Bronchial epithelial cell (primary cell): Measurements from ENCODE around the gene IVL. TPM values are rescaled to one million over a fixed set of nuclear protein-coding genes. Genes with fewer than 3 reads are reported as not detected.
A peak's percentile ranks its signal among the peaks of the same experiment; 100 is the strongest.

Experiments used
- DNase-seq: peaks from one replicate; pipeline ENCODE4 v3.0.0-alpha.2; 2010; ENCODE audit warnings: low read depth
- FAIRE-seq: peaks from 2 replicates; lab custom pipeline; 2011; peaks lifted over from hg19 to GRCh38; lab: Jason Lieb, UNC
- H3K27me3 ChIP-seq: 2 replicates; pipeline ENCODE4 v1.5.1; 2011; ENCODE audit warnings: low read length; ENCODE audit not compliant: control insufficient read depth, insufficient read depth
- H3K36me3 ChIP-seq: 2 replicates; pipeline ENCODE4 v1.5.1; 2011; ENCODE audit warnings: low read length; ENCODE audit not compliant: control insufficient read depth, insufficient read depth
- H3K4me3 ChIP-seq: 2 replicates; pipeline ENCODE4 v1.5.1; 2011; ENCODE audit warnings: mild to moderate bottlenecking, low read depth, low read length, control low read depth
- total RNA-seq: library from RNA; depleted of rRNA; stranded (reverse); fragments of >200 nt; gene quantifications from 2 replicates; pipeline ENCODE4 v1.2.1, GENCODE V29; 2014
- TF ChIP-seq, protein P1 (sequence below): IDR thresholded peaks from 2 replicates; pipeline ENCODE4 v1.5.1; 2011; ENCODE audit warnings: mild to moderate bottlenecking, moderate library complexity, low read length, control low read depth, inconsistent platforms; ENCODE audit not compliant: insufficient read depth, severe bottlenecking

Gene IVL
- total RNA-seq: 1.6 and 14.6 TPM in 2 replicates

- TF ChIP-seq, protein P1, sequence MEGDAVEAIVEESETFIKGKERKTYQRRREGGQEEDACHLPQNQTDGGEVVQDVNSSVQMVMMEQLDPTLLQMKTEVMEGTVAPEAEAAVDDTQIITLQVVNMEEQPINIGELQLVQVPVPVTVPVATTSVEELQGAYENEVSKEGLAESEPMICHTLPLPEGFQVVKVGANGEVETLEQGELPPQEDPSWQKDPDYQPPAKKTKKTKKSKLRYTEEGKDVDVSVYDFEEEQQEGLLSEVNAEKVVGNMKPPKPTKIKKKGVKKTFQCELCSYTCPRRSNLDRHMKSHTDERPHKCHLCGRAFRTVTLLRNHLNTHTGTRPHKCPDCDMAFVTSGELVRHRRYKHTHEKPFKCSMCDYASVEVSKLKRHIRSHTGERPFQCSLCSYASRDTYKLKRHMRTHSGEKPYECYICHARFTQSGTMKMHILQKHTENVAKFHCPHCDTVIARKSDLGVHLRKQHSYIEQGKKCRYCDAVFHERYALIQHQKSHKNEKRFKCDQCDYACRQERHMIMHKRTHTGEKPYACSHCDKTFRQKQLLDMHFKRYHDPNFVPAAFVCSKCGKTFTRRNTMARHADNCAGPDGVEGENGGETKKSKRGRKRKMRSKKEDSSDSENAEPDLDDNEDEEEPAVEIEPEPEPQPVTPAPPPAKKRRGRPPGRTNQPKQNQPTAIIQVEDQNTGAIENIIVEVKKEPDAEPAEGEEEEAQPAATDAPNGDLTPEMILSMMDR: no peak
- H3K27me3 ChIP-seq: peaks cover 5% of the 10 kb centered on the region
- no peaks in the 10 kb centered on the region for H3K36me3 ChIP-seq
- no peak within 1 kb of the TSS for H3K4me3 ChIP-seq
- DNase-seq: peak; percentile 92
- FAIRE-seq: peak; percentile 92
Observed at GRCh38 chr1:152907686-152908601, at the start of gene IVL. Gene IVL (plus strand): TSS chr1:152908546. CDS start chr1:152909798, 1,252 bp downstream.

GRCh38 chr1:152859696-152860095, 48.6 kb upstream of the IVL start, which contains the start of gene LCE7A:
Gene LCE7A (plus strand): TSS chr1:152859996. CDS start chr1:152860698, 702 bp downstream.
- no peak for FAIRE-seq
- Histone ChIP-seq H3K4me3 (no peak within 1 kb of the TSS), H3K27me3 (peaks cover 2% of the 10 kb centered on the region), H3K36me3 (no peaks in the 10 kb centered on the region)
- DNase-seq: no peak
- TF ChIP-seq, protein P1: no peak

DNA sequence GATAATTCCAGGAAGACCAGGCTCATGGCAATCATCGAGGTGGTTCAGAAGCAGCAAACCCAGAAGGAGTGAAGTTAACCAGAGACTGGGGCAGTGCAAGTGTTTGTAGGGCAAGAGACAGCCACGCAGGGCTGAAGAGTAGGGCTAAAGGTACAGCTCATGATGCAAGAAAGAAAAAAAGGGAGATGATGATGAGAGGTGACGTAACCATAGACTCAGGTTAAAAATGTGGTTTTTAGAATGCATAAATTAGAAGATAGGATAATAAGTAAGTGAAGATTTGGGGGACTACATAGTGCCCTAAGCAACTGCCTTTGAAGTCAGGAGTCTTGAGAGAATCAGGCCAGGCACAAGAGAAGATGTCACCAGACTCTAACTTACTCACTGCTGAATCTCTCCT, 48.2 kb upstream of the IVL start:
- FAIRE-seq (no peak), DNase-seq (no peak)
- Histone ChIP-seq H3K27me3 (peaks cover 2% of the 10 kb centered on the region), H3K4me3 (no peak overlapping the region), H3K36me3 (no peaks in the 10 kb centered on the region)
- TF ChIP-seq, protein P1: no peak

DNA sequence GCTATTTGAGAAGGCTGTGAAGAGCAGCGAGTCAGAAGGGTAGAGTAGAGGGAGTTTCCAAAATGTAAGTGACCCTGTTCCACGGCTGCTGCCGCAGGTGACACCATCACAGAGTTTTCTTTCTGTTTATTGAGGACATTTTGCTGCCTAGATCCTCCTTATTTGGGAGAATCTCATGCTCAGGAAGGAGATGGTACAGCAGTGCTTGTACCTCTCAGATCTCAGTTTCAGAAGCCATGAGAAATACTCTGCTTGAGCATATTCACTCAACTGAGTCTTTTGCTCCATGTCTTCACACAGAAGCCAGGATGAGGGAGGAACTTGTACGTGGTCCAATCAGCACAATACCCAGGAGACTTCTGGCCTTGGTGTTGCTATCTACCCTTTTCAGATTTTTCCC, 47.0 kb upstream of the IVL start:
- Histone ChIP-seq H3K27me3 (peaks cover 2% of the 10 kb centered on the region), H3K4me3 (no peak overlapping the region), H3K36me3 (no peaks in the 10 kb centered on the region)
- FAIRE-seq (peak; percentile 58), DNase-seq (no peak)
- TF ChIP-seq, protein P1: no peak

DNA sequence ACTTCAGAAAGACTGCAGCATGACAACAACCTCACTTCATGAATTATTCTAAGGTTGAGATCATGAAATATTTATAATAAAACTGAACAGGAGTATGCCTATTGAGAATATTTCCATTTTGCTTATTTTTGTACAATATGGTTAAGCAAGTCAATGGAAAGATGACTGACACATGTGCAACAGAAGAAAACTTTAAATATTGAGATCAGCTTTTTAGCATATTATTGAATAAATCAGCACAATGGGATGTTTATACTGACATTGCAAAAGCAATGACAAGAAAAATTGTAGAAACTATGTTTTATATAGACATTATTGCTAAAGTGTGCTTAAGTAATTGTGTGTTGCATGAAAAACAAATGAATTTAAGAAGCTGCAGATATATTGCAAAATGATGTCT, 43.9 kb upstream of the IVL start:
- FAIRE-seq: no peak
- H3K27me3 ChIP-seq: peaks cover 2% of the 10 kb centered on the region
- TF ChIP-seq, protein P1: no peak
- H3K4me3 ChIP-seq: no peak overlapping the region
- no peaks in the 10 kb centered on the region for H3K36me3 ChIP-seq
- no peak for DNase-seq

- no peak for FAIRE-seq
- peak; percentile 62 for DNase-seq
- H3K4me3 ChIP-seq: no peak overlapping the region
Observed at GRCh38 chr1:152866321-152866720, 42.0 kb upstream of the IVL start.

More at GRCh38 chr1:152866321-152866720, 42.0 kb upstream of the IVL start:
- Histone ChIP-seq H3K36me3 (no peaks in the 10 kb centered on the region), H3K27me3 (peaks cover 2% of the 10 kb centered on the region)
- TF ChIP-seq, protein P1: no peak
